ENCODE data around the gene HDAC4. TPM values are rescaled to one million over a fixed set of nuclear protein-coding genes. Genes with fewer than 3 reads are reported as not detected.

The HDAC4 gene
- total RNA-seq, 1 experiment from 2014 or later: 21.8 TPM

- BruUV-seq (replicated peaks): no TSS peak
- no peaks in the 10 kb centered on the region for H3K27me3 Mint-ChIP-seq (ENCODE audit: insufficient read depth, unreplicated experiment)
- no peak overlapping the region for H3K4me3 Mint-ChIP-seq (ENCODE audit: unreplicated experiment)
- no peak overlapping the region for H3K27ac Mint-ChIP-seq (ENCODE audit: low read depth, unreplicated experiment)
- DNase-seq (ENCODE audit: unreplicated experiment): no peak
- intact Hi-C loops (cut with micrococcal nuclease): no loop called here
- H3K36me3 Mint-ChIP-seq (ENCODE audit: insufficient read depth, unreplicated experiment): peaks cover 8% of the 10 kb centered on the region
- TF ChIP-seq CTCF (IDR thresholded peaks at IDR 0.05; ENCODE audit: unreplicated experiment): no peak
- H3K4me1 Mint-ChIP-seq (ENCODE audit: insufficient read depth, unreplicated experiment): no peaks in the 10 kb centered on the region
- no peaks in the 10 kb centered on the region for H3K9me3 Mint-ChIP-seq (ENCODE audit: unreplicated experiment)
- ChIA-PET POLR2A (no interaction called here), CTCF (interaction anchor here (0.5 kb wide), 1 partner anchor 42 kb away, joined by 3 read pairs; no protein-coding TSS in a partner anchor)
Measured at GRCh38 chr2:239341840-239342239, 59.0 kb downstream of the HDAC4 start.

GRCh38 chr2:239341146-239341732 lies 59.6 kb downstream of the HDAC4 start:
- POLR2A ChIA-PET: no interaction called here
- no peak for DNase-seq (ENCODE audit: unreplicated experiment)
- intact Hi-C loops (cut with micrococcal nuclease): no loop called here
- H3K36me3 Mint-ChIP-seq (ENCODE audit: insufficient read depth, unreplicated experiment): peaks cover 8% of the 10 kb centered on the region
- TF ChIP-seq CTCF (IDR thresholded peaks at IDR 0.05; ENCODE audit: unreplicated experiment): no peak
- BruUV-seq (replicated peaks): no TSS peak
- H3K9me3 Mint-ChIP-seq (ENCODE audit: unreplicated experiment): no peaks in the 10 kb centered on the region
- H3K4me1 Mint-ChIP-seq (ENCODE audit: insufficient read depth, unreplicated experiment): no peaks in the 10 kb centered on the region
- no peak overlapping the region for H3K4me3 Mint-ChIP-seq (ENCODE audit: unreplicated experiment)
- H3K27ac Mint-ChIP-seq (ENCODE audit: low read depth, unreplicated experiment): no peak overlapping the region
- H3K27me3 Mint-ChIP-seq (ENCODE audit: insufficient read depth, unreplicated experiment): no peaks in the 10 kb centered on the region
- CTCF ChIA-PET: no interaction called here

- intact Hi-C loops (cut with micrococcal nuclease): no loop called here
- DNase-seq (ENCODE audit: unreplicated experiment): no peak
- no peak overlapping the region for H3K27ac Mint-ChIP-seq (ENCODE audit: low read depth, unreplicated experiment)
- H3K36me3 Mint-ChIP-seq (ENCODE audit: insufficient read depth, unreplicated experiment): peaks cover 8% of the 10 kb centered on the region
- BruUV-seq (replicated peaks): no TSS peak
- ChIA-PET POLR2A (no interaction called here), CTCF (interaction anchor here (0.7 kb wide), 1 partner anchor 147 kb away, joined by 3 read pairs; no protein-coding TSS in a partner anchor)
- no peak for TF ChIP-seq CTCF (IDR thresholded peaks at IDR 0.05; ENCODE audit: unreplicated experiment)
- no peak overlapping the region for H3K4me3 Mint-ChIP-seq (ENCODE audit: unreplicated experiment)
- H3K4me1 Mint-ChIP-seq (ENCODE audit: insufficient read depth, unreplicated experiment): no peaks in the 10 kb centered on the region
- H3K9me3 Mint-ChIP-seq (ENCODE audit: unreplicated experiment): no peaks in the 10 kb centered on the region
- H3K27me3 Mint-ChIP-seq (ENCODE audit: insufficient read depth, unreplicated experiment): no peaks in the 10 kb centered on the region
Measured at GRCh38 chr2:239339726-239340601, 60.9 kb downstream of the HDAC4 start.

GRCh38 chr2:239339241-239339640 lies 61.6 kb downstream of the HDAC4 start:
- intact Hi-C loops (cut with micrococcal nuclease): no loop called here
- BruUV-seq (replicated peaks): no TSS peak
- peaks cover 3% of the 10 kb centered on the region for H3K36me3 Mint-ChIP-seq (ENCODE audit: insufficient read depth, unreplicated experiment)
- H3K27me3 Mint-ChIP-seq (ENCODE audit: insufficient read depth, unreplicated experiment): no peaks in the 10 kb centered on the region
- H3K9me3 Mint-ChIP-seq (ENCODE audit: unreplicated experiment): no peaks in the 10 kb centered on the region
- H3K4me1 Mint-ChIP-seq (ENCODE audit: insufficient read depth, unreplicated experiment): no peaks in the 10 kb centered on the region
- H3K4me3 Mint-ChIP-seq (ENCODE audit: unreplicated experiment): no peak overlapping the region
- ChIA-PET CTCF (interaction anchor here (0.6 kb wide), 1 partner anchor 497 kb away, joined by 3 read pairs; no protein-coding TSS in a partner anchor), POLR2A (no interaction called here)
- no peak overlapping the region for H3K27ac Mint-ChIP-seq (ENCODE audit: low read depth, unreplicated experiment)
- no peak for DNase-seq (ENCODE audit: unreplicated experiment)
- no peak for TF ChIP-seq CTCF (IDR thresholded peaks at IDR 0.05; ENCODE audit: unreplicated experiment)
